ENCODE measurements around the gene ERCC6.
A peak's percentile ranks its signal among the peaks of the same experiment; 100 is the strongest.

The ERCC6 gene

DNA sequence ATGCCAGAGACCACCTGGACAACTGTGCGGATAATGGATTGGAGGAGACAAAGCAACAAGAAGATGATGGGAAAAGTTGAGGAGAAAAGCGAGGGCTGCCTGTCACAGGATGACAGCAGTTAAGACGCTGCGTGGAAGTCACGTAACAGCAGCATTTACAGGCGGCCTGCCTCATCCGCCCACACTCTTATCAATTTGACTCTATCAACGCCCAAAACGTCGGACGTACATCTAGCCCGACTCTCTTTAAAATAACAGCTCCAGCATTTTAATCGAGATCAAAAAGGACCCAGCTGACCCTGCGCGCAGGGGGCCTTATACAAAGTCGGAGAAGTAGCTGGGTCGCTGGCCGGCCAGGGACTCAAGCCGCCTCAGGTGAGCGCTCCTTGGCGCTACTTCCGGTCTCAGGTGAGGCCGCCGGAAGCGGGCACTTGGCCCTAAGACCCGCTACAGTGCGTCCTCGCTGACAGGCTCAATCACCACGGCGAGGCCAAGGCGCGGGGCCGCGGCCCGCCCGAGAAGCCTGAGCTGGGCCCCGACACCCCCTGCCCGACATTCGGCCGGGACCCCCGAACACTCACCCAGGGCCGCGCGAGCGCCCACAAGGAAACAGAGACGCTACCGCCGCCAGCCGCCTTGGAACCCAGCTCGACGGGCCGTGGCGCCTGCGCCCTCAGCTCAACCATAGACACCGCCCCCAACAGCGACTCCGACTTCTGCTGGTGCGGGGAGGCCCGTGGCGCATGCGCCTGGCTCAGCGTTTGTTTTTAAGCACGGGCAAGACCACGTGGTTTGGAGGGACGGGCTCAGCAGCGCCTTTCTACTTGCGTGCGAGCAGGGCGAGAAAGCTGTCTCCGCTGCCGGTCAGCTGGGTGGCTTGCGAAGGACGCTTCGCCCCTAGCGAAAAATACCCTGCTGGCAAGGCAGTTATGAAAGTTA is at the start of gene ERCC6:
Gene ERCC6 (minus strand): TSS at position 741 of the 939 bp plus-strand sequence.
- Mint-ChIP-seq H3K36me3 (peaks cover 30% of the 10 kb centered on the region), H3K9me3 (no peaks in the 10 kb centered on the region), H3K4me3 (peak within 1 kb of the TSS; percentile 87), H3K27ac (peak within 1 kb of the TSS; percentile 93), H3K4me1 (peaks cover 46% of the 10 kb centered on the region)
- DNase-seq (ENCODE audit: low spot score in 2 of 2) = peak; percentile 87 to 97
- peak; percentile 94 for ATAC-seq

DNA sequence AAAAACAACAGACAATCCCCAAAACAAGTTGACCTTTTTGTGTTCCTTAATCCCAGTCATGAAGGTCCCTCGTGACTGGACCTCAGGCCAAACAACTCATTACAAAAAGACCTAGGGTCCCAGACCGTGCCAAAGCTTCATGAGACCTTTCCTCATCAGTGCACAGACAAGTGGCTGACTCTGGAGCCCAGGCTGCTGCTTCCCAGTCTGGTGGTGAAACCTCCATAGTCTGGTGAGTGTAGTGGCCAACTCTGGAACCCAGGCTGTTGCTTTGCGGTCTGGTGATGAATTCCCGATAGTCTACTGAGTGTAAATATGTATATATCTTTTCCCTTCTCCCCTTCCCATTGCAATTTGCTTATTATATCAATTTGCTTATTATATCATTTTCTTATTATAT is 49.1 kb upstream of the ERCC6 start:
- no peak for ATAC-seq
- H3K4me1 Mint-ChIP-seq = peaks cover 1% of the 10 kb centered on the region

DNA sequence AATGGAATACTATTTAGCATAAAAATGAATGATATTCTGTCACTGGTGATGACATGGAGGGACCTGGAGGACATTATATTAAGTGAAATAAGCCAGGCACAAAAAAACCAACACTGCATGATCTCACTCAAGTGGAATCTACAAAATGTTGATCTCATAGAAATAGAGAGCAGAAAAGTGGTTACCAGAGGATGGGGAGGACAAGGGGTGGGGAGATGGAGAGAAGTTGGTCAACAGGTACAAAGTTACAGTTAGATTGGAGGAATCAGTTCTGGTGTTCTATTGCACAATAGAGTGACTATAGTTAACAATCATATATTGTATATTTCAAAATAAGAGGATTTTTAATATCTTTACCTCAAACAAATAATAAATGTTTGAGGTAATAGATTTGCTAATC is 46.5 kb upstream of the ERCC6 start:
- Mint-ChIP-seq H3K27ac (no peak overlapping the region), H3K4me3 (no peak overlapping the region), H3K36me3 (no peaks in the 10 kb centered on the region), H3K4me1 (no peaks in the 10 kb centered on the region), H3K9me3 (peaks cover 4% of the 10 kb centered on the region)
- DNase-seq (ENCODE audit: low spot score in 2 of 2) (no peak), ATAC-seq (no peak)

More for the DNA sequence above, 49.1 kb upstream of the ERCC6 start:
- Mint-ChIP-seq H3K27ac (no peak overlapping the region), H3K4me3 (no peak overlapping the region), H3K36me3 (no peaks in the 10 kb centered on the region), H3K9me3 (peaks cover 4% of the 10 kb centered on the region)
- DNase-seq (ENCODE audit: low spot score in 2 of 2) = peak in 1 of 2 donors; percentile 25

DNA sequence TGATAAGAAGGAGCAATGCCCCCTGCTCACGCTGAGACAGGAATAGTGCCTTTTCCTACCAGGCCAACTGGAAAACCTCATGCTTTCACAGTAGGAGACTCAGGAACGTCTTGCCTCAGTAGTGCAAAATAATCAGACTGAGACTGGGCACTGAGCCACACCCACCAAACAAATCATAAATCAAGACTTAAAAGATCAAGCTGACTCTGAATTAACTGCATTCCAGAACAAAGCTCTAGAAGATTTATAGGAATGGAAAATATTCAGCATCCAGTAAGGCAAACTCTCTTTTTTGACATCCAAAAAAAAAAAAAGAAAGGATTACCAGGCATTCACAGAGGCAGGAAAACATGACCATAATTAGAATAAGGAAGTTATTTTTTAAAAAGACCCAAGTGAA is 40.7 kb upstream of the ERCC6 start:
- DNase-seq (ENCODE audit: low spot score in 2 of 2) (no peak), ATAC-seq (no peak)
- H3K27ac Mint-ChIP-seq = no peak overlapping the region
- no peaks in the 10 kb centered on the region for H3K36me3 Mint-ChIP-seq
- H3K4me3 Mint-ChIP-seq = no peak overlapping the region
- peaks cover 7% of the 10 kb centered on the region for H3K4me1 Mint-ChIP-seq
- no peaks in the 10 kb centered on the region for H3K9me3 Mint-ChIP-seq

DNA sequence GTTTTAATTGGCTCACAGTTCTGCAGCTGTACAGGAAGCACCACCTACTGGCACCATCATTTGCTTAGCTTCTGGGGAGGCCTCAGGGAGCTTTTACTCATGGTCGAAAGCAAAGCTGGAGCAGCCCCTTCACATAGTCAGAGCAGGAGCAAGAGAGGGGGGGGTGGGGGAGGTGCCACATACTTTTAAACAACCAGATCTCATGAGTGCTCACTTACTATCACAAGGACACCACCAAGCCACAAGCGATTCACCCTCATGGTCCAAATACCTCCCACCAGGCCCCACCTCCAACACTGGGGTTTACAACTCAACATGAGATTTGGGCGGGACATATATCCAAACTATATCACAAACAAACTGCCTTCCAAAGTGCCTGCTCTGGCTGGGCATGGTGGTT is 39.5 kb upstream of the ERCC6 start:
- DNase-seq (ENCODE audit: low spot score in 2 of 2) (no peak), ATAC-seq (no peak)
- H3K9me3 Mint-ChIP-seq = no peaks in the 10 kb centered on the region
- H3K36me3 Mint-ChIP-seq = no peaks in the 10 kb centered on the region
- peaks cover 7% of the 10 kb centered on the region for H3K4me1 Mint-ChIP-seq
- no peak overlapping the region for H3K4me3 Mint-ChIP-seq
- H3K27ac Mint-ChIP-seq = no peak overlapping the region

DNA sequence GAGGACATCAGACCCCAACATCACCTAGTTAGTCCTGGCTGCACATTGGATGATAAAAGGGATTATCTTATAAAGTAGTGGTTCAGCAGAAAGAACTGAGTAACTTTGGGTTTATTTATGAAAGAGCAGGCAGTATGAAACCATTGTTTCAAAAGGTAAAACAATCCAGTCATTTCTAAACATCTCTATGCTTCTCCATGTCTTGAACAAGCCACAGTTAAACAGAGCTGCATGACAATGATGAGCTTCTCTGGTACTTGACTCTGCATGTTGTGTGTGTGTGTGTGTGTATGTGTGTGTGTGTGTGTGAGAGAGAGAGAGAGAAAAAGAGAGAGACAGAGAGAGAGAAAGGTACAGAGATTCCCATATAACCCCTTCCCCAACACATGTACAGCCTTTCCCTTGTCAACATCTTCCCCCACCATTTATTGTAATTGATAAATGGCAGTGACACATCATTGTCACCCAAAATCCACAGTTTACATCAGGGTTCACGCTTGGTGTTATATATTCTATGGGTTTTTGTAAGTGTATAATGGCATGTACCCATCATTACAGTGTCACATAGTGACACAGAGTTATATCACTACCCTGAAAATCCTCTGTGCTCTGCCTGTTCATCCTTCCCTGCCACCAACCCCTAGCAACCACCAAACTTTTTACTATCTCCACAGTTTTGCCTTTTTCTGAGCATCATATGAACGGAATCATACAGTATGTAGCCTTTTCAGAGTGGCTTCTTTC is 38.4 kb upstream of the ERCC6 start:
- Mint-ChIP-seq H3K9me3 (no peaks in the 10 kb centered on the region), H3K4me3 (no peak overlapping the region), H3K4me1 (peaks cover 7% of the 10 kb centered on the region), H3K36me3 (no peaks in the 10 kb centered on the region), H3K27ac (no peak overlapping the region)
- DNase-seq (ENCODE audit: low spot score in 2 of 2) (peak in 1 of 2 donors; percentile 47), ATAC-seq (peak; percentile 79)

DNA sequence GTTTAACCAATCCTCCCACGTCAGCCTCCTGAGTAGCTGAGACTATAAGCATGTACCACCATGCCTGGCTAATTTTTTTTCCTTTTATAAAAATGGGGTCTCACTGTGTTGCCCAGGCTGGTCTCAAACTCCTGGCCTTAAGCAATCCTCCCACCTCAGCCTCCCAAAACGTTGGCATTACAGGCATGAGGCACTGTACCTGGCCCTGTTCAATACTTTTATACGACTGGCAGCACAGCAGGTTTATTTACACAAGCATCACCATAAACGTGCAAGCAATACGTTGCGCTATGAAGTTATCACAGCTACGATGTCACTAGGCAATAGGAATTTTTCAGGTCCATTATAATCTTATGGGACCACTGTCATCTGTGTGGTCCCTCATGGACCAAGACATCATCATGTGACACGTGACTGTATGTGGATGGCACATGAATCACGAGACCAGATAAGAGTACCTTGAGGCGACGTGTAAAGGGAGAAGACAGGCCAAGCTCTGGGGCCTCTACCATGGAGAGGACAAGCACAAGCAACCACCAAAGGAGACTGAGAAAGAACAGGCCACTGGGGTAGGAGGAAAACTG is 36.7 kb upstream of the ERCC6 start:
- DNase-seq (ENCODE audit: low spot score in 2 of 2) (no peak), ATAC-seq (no peak)
- no peaks in the 10 kb centered on the region for H3K36me3 Mint-ChIP-seq
- H3K9me3 Mint-ChIP-seq = no peaks in the 10 kb centered on the region
- no peak overlapping the region for H3K4me3 Mint-ChIP-seq
- H3K27ac Mint-ChIP-seq = no peak overlapping the region
- H3K4me1 Mint-ChIP-seq = peaks cover 7% of the 10 kb centered on the region

DNA sequence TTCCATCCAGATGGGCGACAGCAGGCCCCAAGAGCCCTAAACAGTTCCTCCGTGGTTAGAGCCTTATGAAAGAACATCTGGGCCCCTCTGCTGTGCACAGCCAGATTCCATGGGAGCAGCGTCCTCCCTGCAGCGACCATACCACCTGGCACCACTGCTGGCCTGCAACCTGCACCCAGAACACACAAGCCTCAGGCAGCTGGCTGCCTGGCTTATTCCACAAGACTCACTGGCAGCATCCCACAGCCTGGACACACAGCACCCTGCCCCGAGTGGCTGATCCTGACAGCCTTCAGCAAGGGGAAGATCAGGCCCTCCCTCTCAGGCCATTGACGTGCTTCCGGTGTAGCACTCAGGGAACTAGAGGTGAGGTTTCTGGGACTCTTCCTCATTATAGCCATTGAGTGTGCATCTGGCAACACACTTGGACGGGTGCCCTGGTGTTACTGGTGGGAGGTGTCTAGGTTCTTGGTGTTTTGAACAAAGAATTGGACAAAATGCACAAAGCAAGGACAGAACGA is 33.7 kb upstream of the ERCC6 start:
- Mint-ChIP-seq H3K4me3 (no peak overlapping the region), H3K36me3 (no peaks in the 10 kb centered on the region)
- ATAC-seq = no peak

DNA sequence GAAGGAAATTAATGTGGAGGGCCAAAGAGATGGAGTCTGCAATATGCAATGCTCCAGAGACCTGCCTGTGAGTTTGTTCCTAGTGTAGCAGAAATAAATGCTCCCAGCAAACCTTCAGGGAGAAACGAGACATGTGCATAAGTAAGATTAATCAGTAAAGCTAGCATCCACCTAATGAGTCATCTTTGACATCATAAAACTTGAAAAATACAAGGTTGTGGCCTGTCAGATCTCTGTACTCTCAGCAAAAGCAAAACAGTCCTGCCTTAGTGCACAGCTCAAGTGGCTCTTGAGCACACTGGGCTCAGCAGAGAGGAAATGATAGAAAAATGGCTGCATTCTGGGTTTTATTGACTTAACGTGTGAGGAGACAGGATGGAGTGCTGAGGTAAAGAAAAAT is 32.5 kb upstream of the ERCC6 start:
- Mint-ChIP-seq H3K4me3 (no peak overlapping the region), H3K36me3 (no peaks in the 10 kb centered on the region), H3K9me3 (no peaks in the 10 kb centered on the region), H3K4me1 (peaks cover 19% of the 10 kb centered on the region), H3K27ac (no peak overlapping the region)
- no peak for DNase-seq (ENCODE audit: low spot score in 2 of 2)
- ATAC-seq = no peak

More for the DNA sequence above, 33.7 kb upstream of the ERCC6 start:
- DNase-seq (ENCODE audit: low spot score in 2 of 2) = no peak
- no peak overlapping the region for H3K27ac Mint-ChIP-seq
- H3K4me1 Mint-ChIP-seq = peaks cover 24% of the 10 kb centered on the region
- no peaks in the 10 kb centered on the region for H3K9me3 Mint-ChIP-seq

DNA sequence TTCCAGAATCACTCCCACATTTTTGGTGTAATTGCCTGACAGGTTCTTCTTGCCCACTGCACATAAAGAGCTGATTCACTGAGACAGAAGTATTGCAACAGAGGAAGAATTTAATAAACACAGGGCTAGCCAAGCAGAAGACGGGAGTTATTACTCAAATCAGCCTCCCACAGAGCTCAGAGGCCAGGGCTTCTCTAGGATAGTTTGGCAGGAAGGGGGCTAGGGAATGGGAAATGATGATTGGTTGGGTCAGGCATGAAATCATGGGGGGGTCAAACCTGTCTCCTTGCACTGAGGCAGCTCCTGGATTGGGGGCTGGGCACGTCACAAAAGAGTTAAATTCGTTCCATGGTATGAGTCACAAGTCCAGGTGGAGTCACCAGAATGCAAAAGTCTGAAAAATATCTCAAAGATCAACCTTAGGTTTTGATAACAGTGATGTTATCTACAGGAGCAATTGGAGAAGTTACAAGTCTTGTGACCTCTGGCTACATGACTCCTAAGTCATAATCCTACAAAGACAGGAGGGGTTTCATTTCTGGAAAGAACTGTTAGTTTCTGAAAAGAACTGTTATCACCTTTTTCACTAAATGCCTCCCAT is 30.2 kb upstream of the ERCC6 start:
- ATAC-seq (no peak), DNase-seq (ENCODE audit: low spot score in 2 of 2) (no peak)
- Mint-ChIP-seq H3K27ac (no peak overlapping the region), H3K4me3 (no peak overlapping the region), H3K9me3 (no peaks in the 10 kb centered on the region), H3K4me1 (peaks cover 19% of the 10 kb centered on the region), H3K36me3 (no peaks in the 10 kb centered on the region)

DNA sequence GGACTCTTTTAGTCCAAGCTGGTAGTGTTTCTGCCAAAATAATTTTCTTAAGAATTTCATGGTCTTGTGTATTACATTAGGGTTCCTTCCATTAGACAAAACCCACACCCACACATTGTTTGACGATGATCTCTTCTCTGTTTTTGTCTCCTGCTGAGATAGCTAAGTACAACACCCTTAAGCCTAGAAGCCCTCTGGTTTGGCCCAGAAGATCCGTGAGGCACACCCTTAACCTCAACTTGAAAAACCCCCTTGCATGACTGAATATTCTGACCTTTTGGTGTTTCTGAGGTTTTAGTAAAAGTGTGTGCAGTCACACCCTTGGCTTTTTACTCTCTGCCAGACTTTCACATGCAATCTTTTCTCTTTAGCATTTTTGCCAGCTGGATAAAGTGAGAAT is 29.3 kb upstream of the ERCC6 start:
- H3K4me1 Mint-ChIP-seq = peaks cover 19% of the 10 kb centered on the region
- ATAC-seq (peak; percentile 82), DNase-seq (ENCODE audit: low spot score in 2 of 2) (no peak)
- no peaks in the 10 kb centered on the region for H3K9me3 Mint-ChIP-seq
- H3K36me3 Mint-ChIP-seq = no peaks in the 10 kb centered on the region
- H3K27ac Mint-ChIP-seq = no peak overlapping the region
- H3K4me3 Mint-ChIP-seq = no peak overlapping the region

DNA sequence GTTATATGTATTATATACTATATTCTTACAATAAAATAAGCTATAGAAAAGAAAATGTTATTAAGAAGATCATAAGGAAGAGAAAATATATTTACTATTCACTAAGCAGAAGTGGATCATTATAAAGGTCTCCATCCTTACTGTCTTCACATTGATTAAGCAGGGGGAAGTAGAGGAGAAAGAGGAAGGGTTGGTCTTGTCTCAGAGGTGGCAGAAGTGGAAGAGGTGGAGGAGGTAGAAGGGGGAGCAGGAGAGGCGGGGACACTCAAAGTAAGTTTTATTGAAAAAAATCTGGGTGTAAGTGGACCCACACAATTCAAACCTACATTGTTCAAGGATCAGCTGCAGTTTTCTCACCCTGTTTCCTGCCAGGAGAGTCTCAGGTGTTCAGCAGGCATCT is 28.9 kb upstream of the ERCC6 start:
- Mint-ChIP-seq H3K4me3 (no peak overlapping the region), H3K36me3 (no peaks in the 10 kb centered on the region), H3K9me3 (no peaks in the 10 kb centered on the region), H3K4me1 (peaks cover 19% of the 10 kb centered on the region), H3K27ac (no peak overlapping the region)
- ATAC-seq = no peak
- DNase-seq (ENCODE audit: low spot score in 2 of 2) = no peak

DNA sequence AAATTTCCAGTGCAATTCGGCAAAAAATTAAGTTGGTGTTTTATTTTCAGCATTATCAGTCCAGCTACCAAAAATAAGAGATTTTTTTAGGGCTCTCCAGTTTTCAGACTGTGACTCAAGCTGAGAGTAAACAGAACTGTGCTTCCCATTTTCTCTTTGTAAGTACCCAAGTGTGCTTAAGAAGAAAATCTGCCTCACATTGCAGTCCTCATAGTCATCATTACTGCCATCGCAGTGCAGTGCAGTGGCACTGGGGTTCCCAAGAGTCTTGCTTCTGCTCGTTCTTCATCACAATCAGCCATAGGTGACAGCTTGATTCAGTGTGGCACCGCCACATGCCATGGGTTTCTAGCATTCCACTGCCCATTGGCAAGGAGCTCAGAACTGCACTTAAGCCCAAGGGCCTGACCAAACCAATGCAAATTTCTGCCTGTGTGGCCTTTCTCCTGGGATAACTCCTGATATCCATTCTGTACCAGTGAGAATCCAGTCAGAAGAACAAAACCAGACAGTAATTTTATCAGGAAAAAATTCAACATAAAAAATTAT is 25.6 kb upstream of the ERCC6 start:
- Mint-ChIP-seq H3K9me3 (no peaks in the 10 kb centered on the region), H3K4me3 (no peak overlapping the region), H3K4me1 (peaks cover 19% of the 10 kb centered on the region)

DNA sequence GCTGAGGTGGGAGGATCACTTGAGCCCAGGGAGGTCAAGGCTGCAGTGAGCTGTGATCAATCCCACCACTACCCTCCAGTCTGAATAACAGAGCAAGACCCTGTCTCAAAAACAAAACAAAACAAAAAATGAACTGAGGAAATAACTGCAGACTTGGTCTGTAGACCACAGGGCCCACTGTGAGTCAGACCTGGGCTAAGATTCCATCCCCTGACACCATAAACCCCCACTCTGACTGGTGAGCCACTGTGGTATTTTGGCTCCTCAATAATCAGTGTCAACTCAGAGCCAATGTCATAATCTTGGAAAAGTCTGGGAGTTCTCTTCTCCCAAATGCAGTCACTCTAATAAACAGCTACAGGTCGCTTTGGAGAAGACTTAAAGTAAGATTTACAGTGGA is 24.0 kb upstream of the ERCC6 start:
- Mint-ChIP-seq H3K4me1 (peaks cover 4% of the 10 kb centered on the region), H3K36me3 (no peaks in the 10 kb centered on the region)
- peak; percentile 49 for ATAC-seq

More for the DNA sequence above, 25.6 kb upstream of the ERCC6 start:
- no peak for DNase-seq (ENCODE audit: low spot score in 2 of 2)
- ATAC-seq = no peak
- Mint-ChIP-seq H3K27ac (no peak overlapping the region), H3K36me3 (no peaks in the 10 kb centered on the region)

DNA sequence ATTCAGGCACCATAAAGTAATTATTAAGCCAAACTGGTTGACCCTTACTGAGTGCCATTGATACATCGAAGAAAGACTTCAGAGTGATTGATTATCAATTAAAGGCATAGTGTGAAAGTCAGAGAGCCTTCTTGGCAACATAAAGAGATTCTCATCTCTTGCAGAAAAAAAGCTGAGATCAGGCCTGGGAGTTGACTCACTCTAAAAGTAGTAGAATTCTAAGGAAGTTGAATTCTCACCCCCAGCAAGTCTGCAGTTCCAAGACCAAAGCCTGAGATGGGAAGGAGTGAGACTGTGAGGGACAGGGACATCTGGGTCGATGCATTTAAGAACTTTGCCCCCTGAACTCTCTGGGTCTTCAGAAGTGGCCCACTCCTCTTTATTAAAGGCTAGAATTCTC is 21.6 kb upstream of the ERCC6 start:
- no peaks in the 10 kb centered on the region for H3K36me3 Mint-ChIP-seq
- no peaks in the 10 kb centered on the region for H3K4me1 Mint-ChIP-seq
- H3K9me3 Mint-ChIP-seq = no peaks in the 10 kb centered on the region
- no peak overlapping the region for H3K4me3 Mint-ChIP-seq
- H3K27ac Mint-ChIP-seq = no peak overlapping the region
- no peak for ATAC-seq
- DNase-seq (ENCODE audit: low spot score in 2 of 2) = no peak

More for the DNA sequence above, 24.0 kb upstream of the ERCC6 start:
- Mint-ChIP-seq H3K4me3 (no peak overlapping the region), H3K9me3 (no peaks in the 10 kb centered on the region), H3K27ac (no peak overlapping the region)
- no peak for DNase-seq (ENCODE audit: low spot score in 2 of 2)

All from stimulated activated effector memory CD8-positive, alpha-beta T cell treated with anti-CD3 and anti-CD28 coated beads, Interleukin-12 subunit alpha, Interleukin-12 subunit beta, amount 100 ng/mL, for 72 hours (primary cell).